Stimulated activated naive CD8-positive, alpha-beta T cell treated with anti-CD3 and anti-CD28 coated beads, Interleukin-15, Interleukin-2, amounts not matched to agents 100 ng/mL and 50 ng/mL, for 24 hours (primary cell): ENCODE data around the gene DNAJA2.
"Not testable (repeated sequence)": the region's sequence is repeated elsewhere in the genome, so short reads cannot be mapped to it uniquely, and the experiment has no call there.

Experiments used
- H3K27ac Mint-ChIP-seq: one replicate; pipeline ENCODE4 v1.8.0; 2021; ENCODE audit warnings: mild to moderate bottlenecking, mixed read lengths
- H3K27me3 Mint-ChIP-seq: one replicate; pipeline ENCODE4 v1.8.0; 2021; ENCODE audit warnings: mixed read lengths
- H3K36me3 Mint-ChIP-seq: one replicate; pipeline ENCODE4 v1.8.0; 2021; ENCODE audit warnings: low read depth, mixed read lengths
- H3K4me1 Mint-ChIP-seq: one replicate; pipeline ENCODE4 v1.8.0; 2021; ENCODE audit warnings: low read depth, mixed read lengths
- H3K4me3 Mint-ChIP-seq: one replicate; pipeline ENCODE4 v1.8.0; 2021; ENCODE audit warnings: mild to moderate bottlenecking, mixed read lengths
- H3K9me3 Mint-ChIP-seq: one replicate; pipeline ENCODE4 v1.8.0; 2021; ENCODE audit warnings: mixed read lengths

DNAJA2 gene

GRCh38 chr16:46973207-46973995, at the start of gene DNAJA2:
Gene DNAJA2 (minus strand): TSS chr16:46973674. CDS start chr16:46973572, 102 bp downstream.
- peaks cover 37% of the 10 kb centered on the region for H3K36me3 Mint-ChIP-seq
- H3K27me3 Mint-ChIP-seq, result no peaks in the 10 kb centered on the region
- H3K4me1 Mint-ChIP-seq, result peaks cover 67% of the 10 kb centered on the region

GRCh38 chr16:47019568-47019967, 46.1 kb upstream of the DNAJA2 start:
- Mint-ChIP-seq H3K27me3 (no peaks in the 10 kb centered on the region), H3K36me3 (no peaks in the 10 kb centered on the region), H3K4me3 (no peak overlapping the region), H3K9me3 (no peaks in the 10 kb centered on the region), H3K4me1 (peaks cover 25% of the 10 kb centered on the region), H3K27ac (no peak overlapping the region)

More at GRCh38 chr16:46973207-46973995, at the start of gene DNAJA2:
- H3K27ac Mint-ChIP-seq, result peak within 1 kb of the TSS; percentile 95
- peak within 1 kb of the TSS; percentile 91 for H3K4me3 Mint-ChIP-seq
- H3K9me3 Mint-ChIP-seq, result no peaks in the 10 kb centered on the region

- Mint-ChIP-seq H3K4me3 (no peak overlapping the region), H3K4me1 (peaks cover 25% of the 10 kb centered on the region), H3K9me3 (no peaks in the 10 kb centered on the region), H3K27me3 (no peaks in the 10 kb centered on the region), H3K27ac (no peak overlapping the region), H3K36me3 (no peaks in the 10 kb centered on the region)
Observed at GRCh38 chr16:47018223-47018891, 44.9 kb upstream of the DNAJA2 start.

DNA sequence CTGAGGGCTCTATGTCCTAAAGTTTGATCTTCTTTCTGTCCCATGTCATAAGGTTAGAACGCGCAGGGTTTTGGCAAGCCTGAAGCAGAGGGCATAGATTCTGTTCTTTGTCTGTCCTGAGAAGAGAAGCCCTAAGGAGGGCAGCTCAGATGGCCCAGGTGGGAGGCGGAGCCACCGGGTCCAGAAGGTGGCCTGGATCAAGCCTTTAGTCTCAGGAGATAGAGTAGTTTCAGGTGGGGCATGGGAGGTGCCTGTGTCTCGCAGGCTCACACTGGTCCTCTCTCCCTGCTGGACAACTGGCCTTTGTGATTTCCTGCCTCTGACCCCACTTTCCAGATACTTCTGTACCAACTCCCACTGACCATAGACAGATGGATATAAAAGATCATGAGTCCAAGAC, 44.2 kb upstream of the DNAJA2 start:
- H3K4me3 Mint-ChIP-seq, result no peak overlapping the region
- H3K27ac Mint-ChIP-seq, result no peak overlapping the region
- H3K4me1 Mint-ChIP-seq, result peaks cover 25% of the 10 kb centered on the region
- no peaks in the 10 kb centered on the region for H3K9me3 Mint-ChIP-seq
- H3K27me3 Mint-ChIP-seq, result no peaks in the 10 kb centered on the region
- no peaks in the 10 kb centered on the region for H3K36me3 Mint-ChIP-seq

- no peaks in the 10 kb centered on the region for H3K27me3 Mint-ChIP-seq
- no peaks in the 10 kb centered on the region for H3K36me3 Mint-ChIP-seq
- no peaks in the 10 kb centered on the region for H3K9me3 Mint-ChIP-seq
- H3K4me3 Mint-ChIP-seq, result no peak overlapping the region
- peaks cover 25% of the 10 kb centered on the region for H3K4me1 Mint-ChIP-seq
- peak overlapping the region; percentile 1 for H3K27ac Mint-ChIP-seq
Observed at GRCh38 chr16:47016700-47017133, 43.2 kb upstream of the DNAJA2 start.

- H3K27ac Mint-ChIP-seq, result no peak overlapping the region
- H3K27me3 Mint-ChIP-seq, result no peaks in the 10 kb centered on the region
- peaks cover 25% of the 10 kb centered on the region for H3K4me1 Mint-ChIP-seq
- no peaks in the 10 kb centered on the region for H3K36me3 Mint-ChIP-seq
- no peaks in the 10 kb centered on the region for H3K9me3 Mint-ChIP-seq
- H3K4me3 Mint-ChIP-seq, result no peak overlapping the region
Observed at GRCh38 chr16:47013910-47014309, 40.4 kb upstream of the DNAJA2 start.

GRCh38 chr16:47013172-47013571, 39.7 kb upstream of the DNAJA2 start:
- Mint-ChIP-seq H3K4me3 (no peak overlapping the region), H3K36me3 (no peaks in the 10 kb centered on the region), H3K9me3 (no peaks in the 10 kb centered on the region), H3K27ac (no peak overlapping the region), H3K27me3 (no peaks in the 10 kb centered on the region), H3K4me1 (peaks cover 20% of the 10 kb centered on the region)

GRCh38 chr16:47010812-47011211, 37.3 kb upstream of the DNAJA2 start:
- H3K4me3 Mint-ChIP-seq, H3K27me3 Mint-ChIP-seq, H3K36me3 Mint-ChIP-seq, H3K9me3 Mint-ChIP-seq, H3K27ac Mint-ChIP-seq, H3K4me1 Mint-ChIP-seq: not testable (repeated sequence)

GRCh38 chr16:47008612-47009011, 35.1 kb upstream of the DNAJA2 start:
- Mint-ChIP-seq H3K27me3 (no peaks in the 10 kb centered on the region), H3K4me3 (no peak overlapping the region), H3K9me3 (no peaks in the 10 kb centered on the region), H3K27ac (no peak overlapping the region), H3K4me1 (no peaks in the 10 kb centered on the region), H3K36me3 (no peaks in the 10 kb centered on the region)

DNA sequence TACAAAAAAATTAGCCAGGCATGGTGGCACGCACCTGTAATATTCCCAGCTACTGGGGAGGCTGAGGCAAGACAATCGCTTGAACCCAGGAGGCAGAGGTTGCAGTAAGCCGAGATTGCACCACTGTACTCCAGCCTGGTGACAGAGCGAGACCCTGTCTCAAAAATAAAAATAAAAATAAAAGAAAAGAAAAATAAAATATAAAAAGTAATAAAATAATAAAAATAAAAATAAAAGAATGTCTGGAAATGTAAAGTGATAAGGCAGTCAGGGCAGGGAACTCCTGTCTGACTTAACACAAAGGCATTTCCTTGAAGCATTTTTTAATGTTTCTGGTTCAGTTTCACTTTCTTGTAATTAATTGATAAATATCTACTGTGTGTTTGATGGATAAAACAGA, 34.7 kb upstream of the DNAJA2 start:
- no peak overlapping the region for H3K27ac Mint-ChIP-seq
- no peaks in the 10 kb centered on the region for H3K9me3 Mint-ChIP-seq
- H3K27me3 Mint-ChIP-seq, result no peaks in the 10 kb centered on the region
- H3K4me3 Mint-ChIP-seq, result no peak overlapping the region
- H3K4me1 Mint-ChIP-seq, result no peaks in the 10 kb centered on the region
- H3K36me3 Mint-ChIP-seq, result no peaks in the 10 kb centered on the region

DNA sequence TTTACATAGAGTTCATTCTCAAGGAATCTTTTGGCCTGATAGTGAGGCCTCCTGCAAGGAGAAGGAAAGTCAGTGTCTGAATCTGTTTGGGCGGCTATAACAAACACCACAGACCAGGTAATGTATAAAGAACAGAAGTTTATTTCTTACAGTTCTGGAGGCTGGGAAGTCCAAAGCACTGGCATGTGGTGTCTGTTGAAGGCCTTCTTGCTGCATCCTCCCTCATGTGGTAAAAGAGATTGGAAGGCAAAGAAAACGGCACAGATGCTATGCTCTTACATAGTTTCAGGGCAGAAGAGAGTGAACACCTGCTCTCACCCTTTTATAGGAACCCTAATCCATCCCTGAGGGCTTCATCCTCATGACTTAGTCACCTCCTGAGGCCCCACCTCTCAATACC, 31.2 kb upstream of the DNAJA2 start:
- no peaks in the 10 kb centered on the region for H3K4me1 Mint-ChIP-seq
- H3K27ac Mint-ChIP-seq, result no peak overlapping the region
- H3K4me3 Mint-ChIP-seq, result no peak overlapping the region
- H3K9me3 Mint-ChIP-seq, result no peaks in the 10 kb centered on the region
- H3K27me3 Mint-ChIP-seq, result no peaks in the 10 kb centered on the region
- H3K36me3 Mint-ChIP-seq, result no peaks in the 10 kb centered on the region

DNA sequence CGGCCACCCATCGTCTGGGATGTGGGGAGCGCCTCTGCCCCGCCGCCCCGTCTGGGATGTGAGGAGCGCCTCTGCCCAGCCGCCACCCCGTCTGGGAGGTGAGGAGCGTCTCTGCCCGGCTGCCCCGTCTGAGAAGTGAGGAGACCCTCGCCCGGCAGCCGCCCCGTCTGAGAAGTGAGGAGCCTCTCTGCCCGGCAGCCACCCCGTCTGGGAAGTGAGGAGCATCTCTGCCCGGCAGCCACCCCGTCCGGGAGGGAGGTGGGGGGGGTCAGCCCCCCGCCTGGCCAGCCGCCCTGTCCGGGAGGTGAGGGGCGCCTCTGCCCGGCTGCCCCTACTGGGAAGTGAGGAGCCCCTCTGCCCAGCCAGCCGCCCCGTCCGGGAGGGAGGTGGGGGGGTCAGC, 26.6 kb upstream of the DNAJA2 start:
- not testable (repeated sequence) for H3K4me1 Mint-ChIP-seq, H3K27me3 Mint-ChIP-seq, H3K4me3 Mint-ChIP-seq, H3K27ac Mint-ChIP-seq, H3K36me3 Mint-ChIP-seq, H3K9me3 Mint-ChIP-seq

- Mint-ChIP-seq H3K27me3 (peaks cover 5% of the 10 kb centered on the region), H3K4me1 (peaks cover 9% of the 10 kb centered on the region), H3K36me3 (no peaks in the 10 kb centered on the region), H3K4me3 (no peak overlapping the region), H3K9me3 (no peaks in the 10 kb centered on the region), H3K27ac (no peak overlapping the region)
Observed at GRCh38 chr16:46997844-46998243, 24.4 kb upstream of the DNAJA2 start.

GRCh38 chr16:46996952-46997458, 23.5 kb upstream of the DNAJA2 start:
- peaks cover 5% of the 10 kb centered on the region for H3K27me3 Mint-ChIP-seq
- no peaks in the 10 kb centered on the region for H3K36me3 Mint-ChIP-seq
- no peak overlapping the region for H3K27ac Mint-ChIP-seq
- peaks cover 9% of the 10 kb centered on the region for H3K4me1 Mint-ChIP-seq
- H3K4me3 Mint-ChIP-seq, result no peak overlapping the region
- H3K9me3 Mint-ChIP-seq, result no peaks in the 10 kb centered on the region

GRCh38 chr16:46996391-46996790, 22.9 kb upstream of the DNAJA2 start:
- H3K4me3 Mint-ChIP-seq, result no peak overlapping the region
- no peak overlapping the region for H3K27ac Mint-ChIP-seq
- peaks cover 9% of the 10 kb centered on the region for H3K4me1 Mint-ChIP-seq
- H3K9me3 Mint-ChIP-seq, result no peaks in the 10 kb centered on the region
- H3K27me3 Mint-ChIP-seq, result peaks cover 5% of the 10 kb centered on the region
- no peaks in the 10 kb centered on the region for H3K36me3 Mint-ChIP-seq
